Measurements from ENCODE around the gene TCF12. TPM values are rescaled to one million over a fixed set of nuclear protein-coding genes. Genes with fewer than 3 reads are reported as not detected.

TCF12 gene
- total and polyA plus RNA-seq, 2 of the 8 experiments (the other 6 are each of a cell fraction or from before 2014, with no cell fraction given) = 85.8 to 101 TPM

DNA sequence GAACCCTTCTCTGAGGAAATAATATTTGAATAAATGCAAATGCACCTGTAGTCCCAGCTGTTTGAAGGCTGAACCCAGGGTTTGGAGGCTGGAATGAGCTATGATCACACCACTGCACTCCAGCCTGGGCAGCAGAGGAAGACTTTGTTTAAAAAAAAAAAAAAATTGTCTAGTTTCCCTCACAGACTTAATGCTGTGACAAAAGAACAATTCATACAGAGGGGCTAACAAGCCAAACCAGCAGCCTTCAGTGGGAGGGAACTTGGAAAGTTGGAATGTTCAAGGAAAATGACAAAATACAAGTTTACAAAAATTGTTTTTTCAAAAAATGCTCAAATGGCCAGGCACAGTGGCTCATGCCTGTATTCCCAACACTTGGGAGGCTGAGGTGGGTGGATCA lies 229.8 kb downstream of the TCF12 start:
- no peak overlapping the region for H3K14ac ChIP-seq (ENCODE audit: insufficient read length)
- no peaks in the 10 kb centered on the region for H3K27me3 ChIP-seq (replicated peaks in 1 of 4; ENCODE audit: control insufficient read depth in 3 of 4, extremely low read depth in 1 of 4, insufficient read depth in 3 of 4, low read length in 3 of 4)
- H3K4me1 ChIP-seq (replicated peaks in 1 of 4; ENCODE audit: control insufficient read depth in 3 of 4, insufficient read depth in 4 of 4, low read length in 3 of 4) = no peaks in the 10 kb centered on the region; a peak in 3 of 7 replicates
- no peak overlapping the region for H3K4me3 ChIP-seq (ENCODE audit: extremely low read depth in 1 of 4, insufficient read depth in 2 of 4, low read depth in 3 of 4, low read length in 4 of 4)
- H2AK5ac ChIP-seq (ENCODE audit: low read depth, low read length) = no peak overlapping the region
- no peak for DNase-seq (ENCODE audit: low read depth in 1 of 2, low spot score in 2 of 2)
- H3K23me2 ChIP-seq (ENCODE audit: low read depth, low read length) = no peaks in the 10 kb centered on the region; the same call in 1 of the 2 replicates
- H3K18ac ChIP-seq (ENCODE audit: extremely low read depth, low read length) = no peak overlapping the region
- no peak overlapping the region for H4K5ac ChIP-seq (ENCODE audit: insufficient read length, low read depth, low read length)
- H4K20me1 ChIP-seq (replicated peaks in 1 of 2; ENCODE audit: control insufficient read depth in 1 of 2, insufficient read depth in 2 of 2, low read length in 2 of 2) = no peaks in the 10 kb centered on the region
- H2BK20ac ChIP-seq (ENCODE audit: low read length) = no peak overlapping the region
- H3K36me3 ChIP-seq (ENCODE audit: control insufficient read depth in 2 of 4, insufficient read depth in 4 of 4, low read length in 3 of 4) = peaks cover 0 to 12% (median 0%) of the 10 kb centered on the region in 4 experiments; a peak in 1 of 8 replicates
- CTCF ChIA-PET (ENCODE audit: partially characterized antibody) = interaction anchor here (0.6 to 5.8 kb wide), 9 partner anchors 10 to 394 kb away, joined by 3 to 58 read pairs (median 7); no protein-coding TSS in a partner anchor
- H3K9me3 ChIP-seq (ENCODE audit: insufficient read depth in 2 of 2, low read depth in 1 of 2, low read length in 1 of 2) = peaks cover 8 to 11% of the 10 kb centered on the region in 2 experiments
- peaks cover 0 to 2% of the 10 kb centered on the region in 2 experiments; a peak in 1 of 4 replicates for H3K79me2 ChIP-seq (ENCODE audit: control insufficient read depth in 1 of 2, insufficient read depth in 2 of 2, low read length in 2 of 2)
- no peak for FAIRE-seq
- H3K4me2 ChIP-seq (ENCODE audit: insufficient read depth in 1 of 2, low read depth in 2 of 2, low read length in 2 of 2) = no peak overlapping the region
- H2BK15ac ChIP-seq (ENCODE audit: low read length) = no peak overlapping the region
- H2BK120ac ChIP-seq (replicated peaks; ENCODE audit: low read depth, low read length) = no peak overlapping the region
- POLR2A ChIA-PET (ENCODE audit: partially characterized antibody) = interaction anchor here (1.7 kb wide), 1 partner anchor 12 kb away, joined by 5 read pairs; no protein-coding TSS in a partner anchor
- no peak overlapping the region for H3K9ac ChIP-seq (replicated peaks in 1 of 4; ENCODE audit: extremely low read depth in 1 of 4, low read depth in 3 of 4, low read length in 3 of 4)
- no peaks in the 10 kb centered on the region; the same call in 1 of the 2 replicates for H3K79me1 ChIP-seq (ENCODE audit: low read depth, low read length)
- no peak overlapping the region for H2AFZ ChIP-seq (ENCODE audit: low read length)
- no peak overlapping the region for H4K8ac ChIP-seq (ENCODE audit: extremely low read depth, insufficient read depth, low read length)
- H3K56ac ChIP-seq (replicated peaks; ENCODE audit: insufficient read length, low read depth, low read length) = no peak overlapping the region
- no peak overlapping the region for H3K4ac ChIP-seq (replicated peaks; ENCODE audit: insufficient read length, low read depth, low read length)
- no peak overlapping the region for H3K23ac ChIP-seq (ENCODE audit: insufficient read length)
- H2BK5ac ChIP-seq (ENCODE audit: low read depth, low read length) = no peak overlapping the region
- H4K91ac ChIP-seq (replicated peaks; ENCODE audit: insufficient read length, low read length) = no peak overlapping the region
- H2BK12ac ChIP-seq (ENCODE audit: low read depth, low read length) = no peak overlapping the region
- no peak for TF ChIP-seq PHF8 (conservative IDR thresholded peaks at IDR 0.05; ENCODE audit: low read depth, low read length)
- TF ChIP-seq, protein P1, sequence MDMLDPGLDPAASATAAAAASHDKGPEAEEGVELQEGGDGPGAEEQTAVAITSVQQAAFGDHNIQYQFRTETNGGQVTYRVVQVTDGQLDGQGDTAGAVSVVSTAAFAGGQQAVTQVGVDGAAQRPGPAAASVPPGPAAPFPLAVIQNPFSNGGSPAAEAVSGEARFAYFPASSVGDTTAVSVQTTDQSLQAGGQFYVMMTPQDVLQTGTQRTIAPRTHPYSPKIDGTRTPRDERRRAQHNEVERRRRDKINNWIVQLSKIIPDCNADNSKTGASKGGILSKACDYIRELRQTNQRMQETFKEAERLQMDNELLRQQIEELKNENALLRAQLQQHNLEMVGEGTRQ (IDR thresholded peaks at IDR 0.05; ENCODE audit: low read length) = no peak
- TF ChIP-seq RXRA (IDR thresholded peaks at IDR 0.05; ENCODE audit: insufficient read depth, low read depth, low read length) = no peak
- TF ChIP-seq ZNF274 (IDR thresholded peaks at IDR 0.05; ENCODE audit: borderline replicate concordance, extremely low read depth, low read length) = no peak
- TF ChIP-seq EZH2 (IDR thresholded peaks at IDR 0.05; ENCODE audit: low read depth, low read length, severe bottlenecking) = no peak
- TF ChIP-seq, protein P2, sequence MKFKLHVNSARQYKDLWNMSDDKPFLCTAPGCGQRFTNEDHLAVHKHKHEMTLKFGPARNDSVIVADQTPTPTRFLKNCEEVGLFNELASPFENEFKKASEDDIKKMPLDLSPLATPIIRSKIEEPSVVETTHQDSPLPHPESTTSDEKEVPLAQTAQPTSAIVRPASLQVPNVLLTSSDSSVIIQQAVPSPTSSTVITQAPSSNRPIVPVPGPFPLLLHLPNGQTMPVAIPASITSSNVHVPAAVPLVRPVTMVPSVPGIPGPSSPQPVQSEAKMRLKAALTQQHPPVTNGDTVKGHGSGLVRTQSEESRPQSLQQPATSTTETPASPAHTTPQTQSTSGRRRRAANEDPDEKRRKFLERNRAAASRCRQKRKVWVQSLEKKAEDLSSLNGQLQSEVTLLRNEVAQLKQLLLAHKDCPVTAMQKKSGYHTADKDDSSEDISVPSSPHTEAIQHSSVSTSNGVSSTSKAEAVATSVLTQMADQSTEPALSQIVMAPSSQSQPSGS (IDR thresholded peaks at IDR 0.05; ENCODE audit: low read length) = no peak
- no peak for TF ChIP-seq SIRT6 (IDR thresholded peaks at IDR 0.05; ENCODE audit: low read length)
- TF ChIP-seq GABPA (IDR thresholded peaks at IDR 0.05; ENCODE audit: borderline replicate concordance, insufficient read depth, low read length) = no peak
- TF ChIP-seq SRF (IDR thresholded peaks at IDR 0.05; ENCODE audit: low read depth, low read length) = no peak
- H3K27ac ChIP-seq (ENCODE audit: low read depth, low read length) = no peak overlapping the region
